Uterus (tissue), 4 donors: ENCODE data around the gene TAS2R38. TPM values are rescaled to one million over a fixed set of nuclear protein-coding genes. Genes with fewer than 3 reads are reported as not detected.
"Not testable (repeated sequence)": the region's sequence is repeated elsewhere in the genome, so short reads cannot be mapped to it uniquely, and the experiment has no call there.

Experiments used
- DNase-seq, 2 donors: peaks; one replicate each; pipeline ENCODE4 v3.0.0-alpha.2; 2019 to 2020
- H3K27ac ChIP-seq, 2 donors: fragments of 200-600 bp; sonication (generic); 1 replicate in 1 of 2; 2 replicates in 1 of 2; pipeline ENCODE4 v1.5.1; 2016 to 2018
- H3K27me3 ChIP-seq, 2 donors: fragments of 200-600 bp; sonication (generic); one replicate each; pipeline ENCODE4 v1.5.1; 2018 to 2019; ENCODE audit warnings: control low read depth in 1 of 2
- H3K36me3 ChIP-seq, 2 donors: fragments of 200-600 bp; sonication (generic); one replicate each; pipeline ENCODE4 v1.5.1; 2019; ENCODE audit warnings: control low read depth in 1 of 2
- H3K4me1 ChIP-seq, 2 donors: fragments of 200-600 bp; sonication (generic); one replicate each; pipeline ENCODE4 v1.5.1; 2018 to 2019; ENCODE audit warnings: control low read depth in 1 of 2
- H3K4me3 ChIP-seq, 2 donors: fragments of 200-600 bp; sonication (generic); 1 replicate in 1 of 2; 2 replicates in 1 of 2; pipeline ENCODE4 v1.5.1; 2018 to 2019; ENCODE audit warnings: mild to moderate bottlenecking in 1 of 2
- H3K9me3 ChIP-seq, 2 donors: fragments of 200-600 bp; sonication (generic); one replicate each; pipeline ENCODE4 v1.5.1; 2019; ENCODE audit warnings: control low read depth in 1 of 2
- CTCF ChIP-seq, 4 experiments: fragments of 200-600 bp in 2 of 4; fragments of 450-650 bp in 2 of 4; sonication (generic) in 2 of 4; IDR thresholded peaks; one replicate each; pipeline ENCODE4 v1.5.1; 2016 to 2019; ENCODE audit warnings: antibody characterized with exemption in 4 of 4, mild to moderate bottlenecking in 2 of 4, moderate library complexity in 1 of 4
- POLR2A ChIP-seq, 2 donors: fragments of 450-650 bp; IDR thresholded peaks; one replicate each; pipeline ENCODE4 v1.6.1; 2016; ENCODE audit warnings: antibody characterized with exemption in 2 of 2, mild to moderate bottlenecking in 1 of 2, moderate library complexity in 1 of 2
- intact Hi-C: fragments of 100-400 bp; cut with DNase I; formaldehyde crosslinking; loops from one replicate; pipeline ENCODE4 v1.15.1; 2023; ENCODE audit warnings: low total_unique reads
- total RNA-seq, 4 donors: library from RNA; depleted of rRNA in 3 of 4; stranded (reverse); fragments of >200 nt in 3 of 4; gene quantifications; one replicate each; pipeline versions ENCODE4 v1.1.0 to v1.2.4, GENCODE V29; 2014 to 2023
- donor health status: DM: yes; HTN: yes; CAD: no.

TAS2R38 gene
- total RNA-seq, 4 donors from 2014 or later: not detected

- TF ChIP-seq CTCF (IDR thresholded peaks at IDR 0.05): no peak
- TF ChIP-seq POLR2A (IDR thresholded peaks at IDR 0.05): no peak
- Histone ChIP-seq H3K27me3 (no peaks in the 10 kb centered on the region), H3K36me3 (no peaks in the 10 kb centered on the region), H3K4me3 (no peak overlapping the region), H3K4me1 (no peaks in the 10 kb centered on the region), H3K27ac (no peak overlapping the region), H3K9me3 (no peaks in the 10 kb centered on the region)
- DNase-seq: no peak
- intact Hi-C loops: no loop called here
These were observed 16.6 kb upstream of the TAS2R38 start for GRCh38 chr7:141990011-141990725.

DNA sequence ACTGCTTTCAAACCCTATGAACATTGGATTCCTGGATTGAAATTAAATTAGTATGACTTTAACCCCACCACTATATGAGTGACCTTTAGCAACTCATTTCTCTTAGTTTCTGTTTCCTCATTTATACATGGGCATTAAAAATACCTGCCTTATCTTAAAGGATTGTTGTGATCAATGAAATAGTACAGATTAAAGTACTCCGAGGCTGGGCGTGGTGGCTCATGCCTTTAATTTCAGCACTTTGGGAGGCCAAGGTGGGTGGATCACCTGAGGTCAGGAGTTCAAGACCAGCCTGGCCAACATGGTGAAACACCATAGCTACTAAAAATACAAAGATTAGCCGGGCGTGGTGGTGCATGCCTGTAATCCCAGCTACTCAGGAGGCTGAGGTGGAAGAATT is 14.2 kb upstream of the TAS2R38 start:
- H3K4me3 ChIP-seq, H3K36me3 ChIP-seq, H3K9me3 ChIP-seq, H3K27me3 ChIP-seq, H3K27ac ChIP-seq, H3K4me1 ChIP-seq, DNase-seq, intact Hi-C loops: not testable (repeated sequence)

- DNase-seq: no peak
- no peak for TF ChIP-seq POLR2A (IDR thresholded peaks at IDR 0.05)
- TF ChIP-seq CTCF (IDR thresholded peaks at IDR 0.05): no peak
- H3K4me3 ChIP-seq: no peak overlapping the region
- H3K27ac ChIP-seq: no peak overlapping the region
- intact Hi-C loops: no loop called here
- H3K4me1 ChIP-seq: no peaks in the 10 kb centered on the region
- H3K36me3 ChIP-seq: no peaks in the 10 kb centered on the region
- no peaks in the 10 kb centered on the region for H3K9me3 ChIP-seq
- H3K27me3 ChIP-seq: no peaks in the 10 kb centered on the region
These were observed 13.3 kb upstream of the TAS2R38 start for GRCh38 chr7:141986923-141987322.

DNA sequence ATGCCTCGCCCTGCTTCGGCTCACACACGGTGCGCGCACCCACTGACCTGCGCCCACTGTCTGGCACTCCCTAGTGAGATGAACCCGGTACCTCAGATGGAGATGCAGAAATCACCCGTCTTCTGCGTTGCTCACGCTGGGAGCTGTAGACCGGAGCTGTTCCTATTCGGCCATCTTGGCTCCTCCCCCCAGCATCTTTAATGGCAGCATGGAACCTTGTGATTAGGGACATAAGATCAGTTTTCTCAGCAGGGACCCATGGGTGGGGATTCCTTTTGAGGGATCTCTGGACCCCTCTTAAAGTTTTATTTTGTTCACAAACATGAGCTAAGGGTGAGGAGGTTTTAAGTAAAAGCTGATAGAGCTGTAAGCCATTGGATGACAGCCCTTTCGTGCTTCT is 12.4 kb upstream of the TAS2R38 start:
- H3K36me3 ChIP-seq, intact Hi-C loops, H3K27ac ChIP-seq, H3K4me1 ChIP-seq, DNase-seq, H3K27me3 ChIP-seq, H3K4me3 ChIP-seq, H3K9me3 ChIP-seq: not testable (repeated sequence)

DNA sequence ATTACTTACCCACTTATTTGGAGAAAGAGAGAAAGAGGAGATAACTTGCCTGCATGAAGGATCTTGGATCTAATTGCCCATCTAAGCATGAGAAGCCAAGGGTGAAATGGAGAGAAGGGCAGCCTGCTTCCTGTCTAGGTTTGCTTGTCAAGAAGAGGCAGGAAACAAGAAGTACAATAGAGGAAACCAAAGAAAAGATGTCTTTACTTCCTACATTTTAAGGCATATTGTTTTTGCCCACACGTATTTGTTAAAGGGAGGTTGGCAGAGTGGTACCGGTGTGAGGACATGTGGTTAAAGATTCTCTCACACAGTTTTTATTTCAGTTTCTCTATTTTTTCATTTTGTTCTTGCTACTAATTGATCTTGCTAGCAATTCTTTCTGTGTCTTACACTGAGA is 6.0 kb upstream of the TAS2R38 start:
- H3K9me3 ChIP-seq: no peaks in the 10 kb centered on the region
- no peaks in the 10 kb centered on the region for H3K4me1 ChIP-seq
- TF ChIP-seq POLR2A (IDR thresholded peaks at IDR 0.05): no peak
- no peak overlapping the region for H3K27ac ChIP-seq
- no peak for DNase-seq
- no peak overlapping the region for H3K4me3 ChIP-seq
- no peaks in the 10 kb centered on the region for H3K36me3 ChIP-seq
- intact Hi-C loops: no loop called here
- no peaks in the 10 kb centered on the region for H3K27me3 ChIP-seq

- H3K27me3 ChIP-seq: no peaks in the 10 kb centered on the region
- no peaks in the 10 kb centered on the region for H3K9me3 ChIP-seq
- H3K36me3 ChIP-seq: no peaks in the 10 kb centered on the region
- no peaks in the 10 kb centered on the region for H3K4me1 ChIP-seq
- intact Hi-C loops: no loop called here
- TF ChIP-seq POLR2A (IDR thresholded peaks at IDR 0.05) (no peak), CTCF (IDR thresholded peaks at IDR 0.05) (no peak)
- DNase-seq: no peak
- H3K4me3 ChIP-seq: no peak overlapping the region
- H3K27ac ChIP-seq: no peak overlapping the region
These were observed 4.8 kb upstream of the TAS2R38 start for GRCh38 chr7:141978351-141978750.
